Neural progenitor cell (in vitro differentiated cells): ENCODE results near the gene CRYBG3.

Source experiments
- CTCF ChIP-seq: fragments of 200-600 bp; sonication (generic); IDR thresholded peaks from 2 replicates; pipeline ENCODE4 v1.5.1; 2017; ENCODE audit warnings: antibody characterized with exemption, mild to moderate bottlenecking
- EZH2phosphoT487 ChIP-seq: fragments of 200-600 bp; sonication (generic); IDR thresholded peaks from 2 replicates; pipeline ENCODE4 v1.6.1; 2017; ENCODE audit warnings: antibody characterized with exemption

GRCh38 chr3:97994328-97994945 lies 172.6 kb downstream of the CRYBG3 start:
- TF ChIP-seq CTCF (no peak), EZH2phosphoT487 (no peak)
